HG02763 (cell line): ENCODE data around the gene KCNIP3.
"Not testable (repeated sequence)": the region's sequence is repeated elsewhere in the genome, so short reads cannot be mapped to it uniquely, and the experiment has no call there.

Experiments used
- ATAC-seq: cut with Tn5 transposase; IDR thresholded peaks from one replicate; pipeline ENCODE4 v1.9.1; 2021; ENCODE audit warnings: mild to moderate bottlenecking, moderate library complexity; ENCODE audit not compliant: unreplicated experiment

Gene KCNIP3

GRCh38 chr2:95402370-95403203 lies 105.4 kb downstream of the KCNIP3 start, which contains the start of gene FAHD2A:
Gene FAHD2A (plus strand): TSS chr2:95402708. CDS start chr2:95405559, 2,851 bp downstream.
- peak; percentile 97 for ATAC-seq

- ATAC-seq, result not testable (repeated sequence)
These were observed 106.1 kb downstream of the KCNIP3 start for GRCh38 chr2:95403204-95403721.

GRCh38 chr2:95403824-95404223 lies 106.7 kb downstream of the KCNIP3 start:
- ATAC-seq, result not testable (repeated sequence)

GRCh38 chr2:95404676-95405075 lies 107.5 kb downstream of the KCNIP3 start:
- ATAC-seq, result not testable (repeated sequence)

- not testable (repeated sequence) for ATAC-seq
These were observed 114.1 kb downstream of the KCNIP3 start for GRCh38 chr2:95411239-95411638.

GRCh38 chr2:95414015-95414594 lies 117.0 kb downstream of the KCNIP3 start:
- peak; percentile 75 for ATAC-seq

- not testable (repeated sequence) for ATAC-seq
These were observed 118.0 kb downstream of the KCNIP3 start for GRCh38 chr2:95415138-95415537.

GRCh38 chr2:95415561-95415960 lies 118.4 kb downstream of the KCNIP3 start:
- not testable (repeated sequence) for ATAC-seq

GRCh38 chr2:95427196-95427867 lies 130.2 kb downstream of the KCNIP3 start:
- ATAC-seq, result not testable (repeated sequence)

- not testable (repeated sequence) for ATAC-seq
These were observed 132.8 kb downstream of the KCNIP3 start for GRCh38 chr2:95429748-95430467.

GRCh38 chr2:95433373-95433772 lies 136.2 kb downstream of the KCNIP3 start:
- not testable (repeated sequence) for ATAC-seq

- ATAC-seq, result not testable (repeated sequence)
These were observed 136.8 kb downstream of the KCNIP3 start for GRCh38 chr2:95433973-95434372.

GRCh38 chr2:95434507-95435076 lies 137.4 kb downstream of the KCNIP3 start:
- not testable (repeated sequence) for ATAC-seq

- ATAC-seq, result not testable (repeated sequence)
These were observed 138.2 kb downstream of the KCNIP3 start for GRCh38 chr2:95435162-95435871.
